ENCODE data around the gene EHHADH. TPM values are rescaled to one million over a fixed set of nuclear protein-coding genes. Genes with fewer than 3 reads are reported as not detected.

The EHHADH gene
- total RNA-seq, 1 donor from 2014 or later = 4.9 TPM

DNA sequence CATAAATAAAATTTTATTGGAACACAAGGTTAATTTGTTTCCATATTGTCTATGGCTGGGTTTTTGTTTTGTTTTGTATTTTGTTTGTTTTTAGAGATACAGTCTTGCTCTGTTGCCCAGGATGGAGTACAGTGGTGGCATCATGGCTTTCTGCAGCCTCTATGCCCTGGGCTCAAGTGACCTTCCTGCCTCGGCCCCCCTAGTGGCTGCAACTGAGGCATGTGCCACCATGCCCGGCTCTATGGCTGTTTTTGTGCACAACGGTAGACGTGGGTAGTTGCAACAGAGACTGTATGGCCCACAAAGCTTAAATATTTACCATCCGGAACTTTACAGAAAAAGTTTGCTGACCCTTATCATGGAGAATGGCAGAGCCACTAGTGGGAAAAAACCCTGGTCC is 54.2 kb downstream of the EHHADH start:
- DNase-seq = no peak
- TF ChIP-seq, protein P1, sequence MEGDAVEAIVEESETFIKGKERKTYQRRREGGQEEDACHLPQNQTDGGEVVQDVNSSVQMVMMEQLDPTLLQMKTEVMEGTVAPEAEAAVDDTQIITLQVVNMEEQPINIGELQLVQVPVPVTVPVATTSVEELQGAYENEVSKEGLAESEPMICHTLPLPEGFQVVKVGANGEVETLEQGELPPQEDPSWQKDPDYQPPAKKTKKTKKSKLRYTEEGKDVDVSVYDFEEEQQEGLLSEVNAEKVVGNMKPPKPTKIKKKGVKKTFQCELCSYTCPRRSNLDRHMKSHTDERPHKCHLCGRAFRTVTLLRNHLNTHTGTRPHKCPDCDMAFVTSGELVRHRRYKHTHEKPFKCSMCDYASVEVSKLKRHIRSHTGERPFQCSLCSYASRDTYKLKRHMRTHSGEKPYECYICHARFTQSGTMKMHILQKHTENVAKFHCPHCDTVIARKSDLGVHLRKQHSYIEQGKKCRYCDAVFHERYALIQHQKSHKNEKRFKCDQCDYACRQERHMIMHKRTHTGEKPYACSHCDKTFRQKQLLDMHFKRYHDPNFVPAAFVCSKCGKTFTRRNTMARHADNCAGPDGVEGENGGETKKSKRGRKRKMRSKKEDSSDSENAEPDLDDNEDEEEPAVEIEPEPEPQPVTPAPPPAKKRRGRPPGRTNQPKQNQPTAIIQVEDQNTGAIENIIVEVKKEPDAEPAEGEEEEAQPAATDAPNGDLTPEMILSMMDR (IDR thresholded peaks at IDR 0.05; ENCODE audit: partially characterized antibody, unreplicated experiment) = no peak
- peaks cover 5% of the 10 kb centered on the region for H3K4me1 Mint-ChIP-seq (ENCODE audit: low read depth, unreplicated experiment)
- no peak overlapping the region for H3K4me3 Mint-ChIP-seq (ENCODE audit: unreplicated experiment)
- no peak overlapping the region for H3K27ac Mint-ChIP-seq (ENCODE audit: unreplicated experiment)
- H3K36me3 Mint-ChIP-seq (ENCODE audit: unreplicated experiment) = peaks cover 14% of the 10 kb centered on the region
- peaks cover 4% of the 10 kb centered on the region for H3K9me3 Mint-ChIP-seq (ENCODE audit: unreplicated experiment)
- peaks cover 2% of the 10 kb centered on the region for H3K27me3 Mint-ChIP-seq (ENCODE audit: unreplicated experiment)

DNA sequence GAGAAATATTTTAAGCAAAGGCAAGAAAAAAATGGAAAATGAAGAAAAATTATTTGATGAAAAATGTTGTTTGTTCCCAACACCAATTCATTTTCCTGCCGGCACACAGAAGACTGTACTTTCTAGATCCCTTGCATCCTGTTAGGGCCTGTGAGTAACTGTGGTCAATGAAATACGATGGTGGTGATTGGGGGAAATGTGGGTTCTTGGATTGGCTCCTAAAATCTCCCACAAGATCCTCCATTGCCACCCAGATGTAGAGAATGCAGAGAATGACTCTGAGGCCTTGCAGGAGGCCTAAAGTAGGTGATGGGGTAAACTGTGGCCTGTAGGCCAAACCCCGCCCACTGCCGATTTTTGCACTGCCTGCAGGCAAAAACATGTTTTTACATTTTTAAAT is 54.6 kb downstream of the EHHADH start:
- no peak overlapping the region for H3K4me3 Mint-ChIP-seq (ENCODE audit: unreplicated experiment)
- peaks cover 14% of the 10 kb centered on the region for H3K36me3 Mint-ChIP-seq (ENCODE audit: unreplicated experiment)
- peaks cover 2% of the 10 kb centered on the region for H3K27me3 Mint-ChIP-seq (ENCODE audit: unreplicated experiment)
- no peak overlapping the region for H3K27ac Mint-ChIP-seq (ENCODE audit: unreplicated experiment)
- TF ChIP-seq, protein P1 (IDR thresholded peaks at IDR 0.05; ENCODE audit: partially characterized antibody, unreplicated experiment) = no peak
- no peak for DNase-seq
- H3K4me1 Mint-ChIP-seq (ENCODE audit: low read depth, unreplicated experiment) = peaks cover 5% of the 10 kb centered on the region
- peaks cover 4% of the 10 kb centered on the region for H3K9me3 Mint-ChIP-seq (ENCODE audit: unreplicated experiment)

DNA sequence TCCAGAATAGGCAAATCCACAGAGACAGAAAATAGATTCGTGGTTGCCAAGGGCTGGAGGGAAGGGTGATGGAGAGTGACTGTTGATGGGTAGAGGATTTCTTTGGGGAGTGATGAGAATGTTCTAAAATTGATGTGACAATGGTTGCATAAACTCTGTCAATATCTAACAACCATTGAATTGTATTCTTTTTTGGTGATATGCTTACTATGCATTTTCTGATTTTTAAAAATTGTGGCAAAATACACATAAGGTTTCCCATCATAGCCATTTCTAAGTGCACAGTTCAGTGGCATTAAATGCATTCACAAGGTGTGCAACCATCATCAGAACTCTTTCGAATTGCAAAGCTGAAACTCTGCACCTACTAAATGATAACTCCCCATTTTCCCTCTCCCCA is 56.8 kb downstream of the EHHADH start:
- H3K4me1 Mint-ChIP-seq (ENCODE audit: low read depth, unreplicated experiment) = peaks cover 5% of the 10 kb centered on the region
- H3K27me3 Mint-ChIP-seq (ENCODE audit: unreplicated experiment) = peaks cover 2% of the 10 kb centered on the region
- H3K27ac Mint-ChIP-seq (ENCODE audit: unreplicated experiment) = no peak overlapping the region
- H3K36me3 Mint-ChIP-seq (ENCODE audit: unreplicated experiment) = peaks cover 22% of the 10 kb centered on the region
- TF ChIP-seq, protein P1 (IDR thresholded peaks at IDR 0.05; ENCODE audit: partially characterized antibody, unreplicated experiment) = no peak
- peaks cover 6% of the 10 kb centered on the region for H3K9me3 Mint-ChIP-seq (ENCODE audit: unreplicated experiment)
- DNase-seq = no peak
- no peak overlapping the region for H3K4me3 Mint-ChIP-seq (ENCODE audit: unreplicated experiment)

DNA sequence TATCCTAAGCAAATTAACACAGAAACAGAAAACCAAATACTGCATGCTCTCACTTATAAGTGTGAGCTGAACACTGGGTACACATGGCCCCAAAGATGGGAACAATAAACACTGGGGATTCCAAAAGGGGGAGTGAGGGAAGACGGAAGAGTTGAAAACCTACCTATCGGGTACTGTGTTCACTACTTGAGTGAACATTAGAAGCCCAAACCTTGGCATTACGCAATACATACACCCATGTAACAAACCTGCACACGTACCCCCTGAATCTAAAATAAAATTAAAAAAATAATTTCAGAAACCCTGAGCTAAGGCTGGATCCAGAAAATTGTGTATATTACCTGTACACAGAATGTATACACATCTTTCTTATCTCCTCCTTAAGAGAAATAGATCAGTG is 58.2 kb downstream of the EHHADH start:
- Mint-ChIP-seq H3K4me3 (ENCODE audit: unreplicated experiment) (no peak overlapping the region), H3K27ac (ENCODE audit: unreplicated experiment) (no peak overlapping the region), H3K27me3 (ENCODE audit: unreplicated experiment) (no peaks in the 10 kb centered on the region), H3K9me3 (ENCODE audit: unreplicated experiment) (peaks cover 6% of the 10 kb centered on the region), H3K36me3 (ENCODE audit: unreplicated experiment) (peaks cover 14% of the 10 kb centered on the region), H3K4me1 (ENCODE audit: low read depth, unreplicated experiment) (peaks cover under 1% of the 10 kb centered on the region)
- no peak for DNase-seq
- TF ChIP-seq, protein P1 (IDR thresholded peaks at IDR 0.05; ENCODE audit: partially characterized antibody, unreplicated experiment) = no peak

DNA sequence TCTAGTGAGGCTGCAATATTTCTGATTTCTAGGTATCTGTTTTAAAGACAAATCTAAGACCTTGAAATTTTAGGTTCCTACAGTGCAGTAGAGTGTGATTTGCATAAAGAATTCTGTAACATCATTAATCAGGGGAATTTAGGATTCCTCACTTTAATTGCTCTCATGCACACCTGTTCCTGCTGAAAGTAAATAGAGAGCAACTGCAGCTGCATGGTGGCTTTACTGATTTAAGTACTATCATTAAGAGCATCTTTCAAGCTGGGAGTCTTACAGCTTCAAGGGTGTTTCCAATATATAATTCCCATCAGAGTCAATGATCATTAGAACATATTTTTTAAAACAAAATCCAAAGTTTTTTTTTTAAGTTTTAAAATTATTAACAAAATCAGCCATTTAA is 65.0 kb downstream of the EHHADH start:
- peaks cover 3% of the 10 kb centered on the region for H3K9me3 Mint-ChIP-seq (ENCODE audit: unreplicated experiment)
- H3K4me1 Mint-ChIP-seq (ENCODE audit: low read depth, unreplicated experiment) = peaks cover 3% of the 10 kb centered on the region
- no peaks in the 10 kb centered on the region for H3K27me3 Mint-ChIP-seq (ENCODE audit: unreplicated experiment)
- no peak overlapping the region for H3K27ac Mint-ChIP-seq (ENCODE audit: unreplicated experiment)
- H3K36me3 Mint-ChIP-seq (ENCODE audit: unreplicated experiment) = peaks cover 8% of the 10 kb centered on the region
- TF ChIP-seq, protein P1 (IDR thresholded peaks at IDR 0.05; ENCODE audit: partially characterized antibody, unreplicated experiment) = no peak
- H3K4me3 Mint-ChIP-seq (ENCODE audit: unreplicated experiment) = no peak overlapping the region
- DNase-seq = no peak
